B cell (primary cell): Measurements from ENCODE around the gene HAPLN1.

Experiments used
- CTCF ChIP-seq: fragments of 200-600 bp; IDR thresholded peaks from one replicate; pipeline ENCODE4 v1.8.0; 2022; ENCODE audit warnings: antibody characterized with exemption, mild to moderate bottlenecking
- EZH2 ChIP-seq: IDR thresholded peaks from 2 replicates; pipeline ENCODE4 v1.6.1; 2012; ENCODE audit warnings: borderline replicate concordance, low read depth, mild to moderate bottlenecking, moderate library complexity, low read length; ENCODE audit not compliant: insufficient read depth, poor library complexity, severe bottlenecking

GRCh38 chr5:83654427-83654994 lies 66.1 kb downstream of the HAPLN1 start:
- TF ChIP-seq EZH2 (no peak), CTCF (no peak)
